Fibroblast of lung (primary cell): Measurements from ENCODE around the gene NACC1. TPM values are rescaled to one million over a fixed set of nuclear protein-coding genes. Genes with fewer than 3 reads are reported as not detected.
A peak's percentile ranks its signal among the peaks of the same experiment; 100 is the strongest.

Source experiments
- DNase-seq, 2 donors: peaks; one replicate each; pipeline versions ENCODE4 v3.0.0 to v3.0.0-alpha.2; 2010; ENCODE audit warnings: low read depth in 2 of 2
- H2AFZ ChIP-seq: 2 replicates; pipeline ENCODE4 v1.5.1; 2012; ENCODE audit warnings: low read length, control low read depth, inconsistent platforms
- H3K27ac ChIP-seq: 2 replicates; pipeline ENCODE4 v1.5.1; 2011; ENCODE audit warnings: low read length, control low read depth; ENCODE audit not compliant: insufficient read depth
- H3K27me3 ChIP-seq: 2 replicates; pipeline ENCODE4 v1.5.1; 2011; ENCODE audit warnings: mild to moderate bottlenecking, low read length; ENCODE audit not compliant: control insufficient read depth, insufficient read depth
- H3K36me3 ChIP-seq: 2 replicates; pipeline ENCODE4 v1.5.1; 2011; ENCODE audit warnings: low read length; ENCODE audit not compliant: control insufficient read depth, insufficient read depth
- H3K4me1 ChIP-seq: 2 replicates; pipeline ENCODE4 v1.5.1; 2011; ENCODE audit warnings: low read length; ENCODE audit not compliant: control insufficient read depth, insufficient read depth; ENCODE audit errors: extremely low read depth
- H3K4me2 ChIP-seq: 2 replicates; pipeline ENCODE4 v1.5.1; 2011; ENCODE audit warnings: low read length, control low read depth; ENCODE audit not compliant: insufficient read depth; ENCODE audit errors: extremely low read depth
- H3K4me3 ChIP-seq, 4 experiments: fragments of 200-600 bp in 1 of 4; sonication (generic) in 1 of 4; replicated peaks in 1 of 4; 2 replicates each; pipeline ENCODE4 v1.5.1; 2011 to 2016; ENCODE audit warnings: low read length in 4 of 4, low read depth in 3 of 4, mild to moderate bottlenecking in 3 of 4, control low read depth in 2 of 4, inconsistent platforms in 1 of 4, mixed read lengths in 1 of 4; ENCODE audit not compliant: insufficient read depth in 1 of 4; ENCODE audit errors: control extremely low read depth in 1 of 4
- H3K79me2 ChIP-seq: 2 replicates; pipeline ENCODE4 v1.5.1; 2012; ENCODE audit warnings: mild to moderate bottlenecking, low read length, inconsistent platforms; ENCODE audit not compliant: control insufficient read depth, insufficient read depth
- H3K9ac ChIP-seq: 2 replicates; pipeline ENCODE4 v1.5.1; 2011; ENCODE audit warnings: mild to moderate bottlenecking, low read length, control low read depth; ENCODE audit not compliant: insufficient read depth
- H3K9me3 ChIP-seq: 2 replicates; pipeline ENCODE4 v1.5.1; 2012; ENCODE audit warnings: low read depth, low read length; ENCODE audit not compliant: control insufficient read depth, insufficient read depth
- H4K20me1 ChIP-seq: 2 replicates; pipeline ENCODE4 v1.5.1; 2011; ENCODE audit warnings: low read length; ENCODE audit not compliant: control insufficient read depth, insufficient read depth; ENCODE audit errors: extremely low read depth
- EZH2 ChIP-seq: IDR thresholded peaks from 2 replicates; pipeline ENCODE4 v1.5.1; 2012; ENCODE audit warnings: low read length, control low read depth, mild to moderate bottlenecking; ENCODE audit errors: missing control alignments
- polyA plus RNA-seq, 2 donors: library from polyadenylated mRNA; depleted of rRNA in 1 of 2; stranded (reverse) in 1 of 2; unstranded in 1 of 2; fragments of >200 nt; gene quantifications; 2 replicates each; pipeline ENCODE4 v1.2.1, GENCODE V29; 2011 to 2012; ENCODE audit warnings: missing spikeins in 1 of 2
- total RNA-seq: library from RNA; depleted of rRNA; stranded (reverse); fragments of >200 nt; gene quantifications from 2 replicates; pipeline ENCODE4 v1.2.1, GENCODE V29; 2014
- TF ChIP-seq, protein P1 (sequence below), 2 donors: IDR thresholded peaks in 1 of 2; conservative IDR thresholded peaks in 1 of 2; 1 replicate in 1 of 2; 2 replicates in 1 of 2; pipeline ENCODE4 v1.5.1; 2011 to 2012; ENCODE audit warnings: low read length in 2 of 2, control low read depth in 1 of 2, inconsistent platforms in 1 of 2, low read depth in 1 of 2, mild to moderate bottlenecking in 1 of 2

Gene NACC1
- total and polyA plus RNA-seq, 2 donors (not counting 1 experiment from before 2014, with no cell fraction given), result 31.9 to 33.5 TPM

DNA sequence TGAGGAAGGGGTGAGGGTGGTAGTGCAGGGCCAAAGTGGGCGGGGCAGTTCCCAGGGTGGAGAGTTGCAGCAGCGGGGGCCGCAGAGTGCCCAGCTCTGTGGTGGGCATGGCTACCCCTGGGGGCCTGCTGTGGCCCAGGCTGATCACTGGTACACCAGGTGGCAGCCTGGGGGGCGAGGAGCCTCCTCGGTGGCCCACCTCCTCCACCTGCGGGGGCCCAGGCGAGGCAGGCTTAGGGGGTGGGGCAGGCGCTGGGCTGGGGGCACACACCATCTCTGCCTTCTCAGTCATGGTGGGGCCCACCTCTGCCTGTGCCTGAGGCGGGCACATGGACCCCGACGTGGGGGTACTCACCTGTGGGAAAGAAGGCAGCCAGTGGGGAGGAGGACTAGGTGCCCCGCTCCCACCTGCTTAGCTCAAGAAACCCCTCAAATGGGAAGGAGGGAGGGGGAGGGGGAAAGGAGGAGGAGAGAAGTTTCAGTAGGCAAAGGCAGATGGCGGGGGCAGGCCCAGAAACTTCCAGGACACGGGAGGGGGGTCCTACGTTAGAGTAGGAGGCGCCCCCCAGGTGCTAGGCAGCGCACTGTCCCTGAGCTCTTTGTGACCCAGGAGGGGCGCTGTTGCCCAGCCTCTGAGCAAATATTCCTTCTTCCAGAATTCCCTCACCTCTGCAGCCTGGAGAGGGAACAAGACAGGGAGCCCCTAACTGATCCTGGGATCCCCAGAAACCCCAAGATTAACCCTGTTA lies 17.0 kb upstream of the NACC1 start:
- H3K4me2 ChIP-seq, result no peak overlapping the region
- H3K9ac ChIP-seq, result no peak overlapping the region
- peaks cover 1% of the 10 kb centered on the region for H3K79me2 ChIP-seq
- H3K9me3 ChIP-seq, result no peaks in the 10 kb centered on the region
- H4K20me1 ChIP-seq, result no peaks in the 10 kb centered on the region
- H3K4me3 ChIP-seq, result no peak overlapping the region
- H2AFZ ChIP-seq, result no peak overlapping the region
- no peaks in the 10 kb centered on the region for H3K27me3 ChIP-seq
- H3K4me1 ChIP-seq, result peaks cover 3% of the 10 kb centered on the region
- TF ChIP-seq, protein P1, sequence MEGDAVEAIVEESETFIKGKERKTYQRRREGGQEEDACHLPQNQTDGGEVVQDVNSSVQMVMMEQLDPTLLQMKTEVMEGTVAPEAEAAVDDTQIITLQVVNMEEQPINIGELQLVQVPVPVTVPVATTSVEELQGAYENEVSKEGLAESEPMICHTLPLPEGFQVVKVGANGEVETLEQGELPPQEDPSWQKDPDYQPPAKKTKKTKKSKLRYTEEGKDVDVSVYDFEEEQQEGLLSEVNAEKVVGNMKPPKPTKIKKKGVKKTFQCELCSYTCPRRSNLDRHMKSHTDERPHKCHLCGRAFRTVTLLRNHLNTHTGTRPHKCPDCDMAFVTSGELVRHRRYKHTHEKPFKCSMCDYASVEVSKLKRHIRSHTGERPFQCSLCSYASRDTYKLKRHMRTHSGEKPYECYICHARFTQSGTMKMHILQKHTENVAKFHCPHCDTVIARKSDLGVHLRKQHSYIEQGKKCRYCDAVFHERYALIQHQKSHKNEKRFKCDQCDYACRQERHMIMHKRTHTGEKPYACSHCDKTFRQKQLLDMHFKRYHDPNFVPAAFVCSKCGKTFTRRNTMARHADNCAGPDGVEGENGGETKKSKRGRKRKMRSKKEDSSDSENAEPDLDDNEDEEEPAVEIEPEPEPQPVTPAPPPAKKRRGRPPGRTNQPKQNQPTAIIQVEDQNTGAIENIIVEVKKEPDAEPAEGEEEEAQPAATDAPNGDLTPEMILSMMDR (conservative IDR thresholded peaks at IDR 0.05 in 1 of 2, IDR thresholded peaks at IDR 0.05 in 1 of 2; ENCODE audit: low read depth in 1 of 2, low read length in 2 of 2), result peak in 1 of 2 donors; percentile 19
- TF ChIP-seq EZH2, result no peak
- H3K36me3 ChIP-seq, result peaks cover 15% of the 10 kb centered on the region
- H3K27ac ChIP-seq, result no peak overlapping the region
- no peak for DNase-seq

- no peak overlapping the region for H3K4me3 ChIP-seq
- H3K4me1 ChIP-seq, result peaks cover 3% of the 10 kb centered on the region
- DNase-seq, result no peak
- H3K9me3 ChIP-seq, result no peaks in the 10 kb centered on the region
- peaks cover 15% of the 10 kb centered on the region for H3K36me3 ChIP-seq
- H3K27me3 ChIP-seq, result no peaks in the 10 kb centered on the region
- no peak overlapping the region for H2AFZ ChIP-seq
- H3K27ac ChIP-seq, result no peak overlapping the region
- no peaks in the 10 kb centered on the region for H4K20me1 ChIP-seq
- H3K9ac ChIP-seq, result no peak overlapping the region
- no peak for TF ChIP-seq EZH2
- TF ChIP-seq, protein P1 (conservative IDR thresholded peaks at IDR 0.05 in 1 of 2, IDR thresholded peaks at IDR 0.05 in 1 of 2; ENCODE audit: low read depth in 1 of 2, low read length in 2 of 2), result no peak
- H3K79me2 ChIP-seq, result peaks cover 1% of the 10 kb centered on the region
- peak overlapping the region; percentile 17 for H3K4me2 ChIP-seq
Measured at GRCh38 chr19:13101590-13102415, 16.3 kb upstream of the NACC1 start.

GRCh38 chr19:13102416-13102665 lies 15.7 kb upstream of the NACC1 start:
- no peak for DNase-seq
- H3K4me3 ChIP-seq, result peak overlapping the region in 1 of 4 experiments; percentile 10
- H3K9me3 ChIP-seq, result no peaks in the 10 kb centered on the region
- H3K4me2 ChIP-seq, result peak overlapping the region; percentile 17
- peaks cover 1% of the 10 kb centered on the region for H3K79me2 ChIP-seq
- no peak overlapping the region for H2AFZ ChIP-seq
- peaks cover 3% of the 10 kb centered on the region for H3K4me1 ChIP-seq
- H3K27ac ChIP-seq, result peak overlapping the region; percentile 31
- H3K9ac ChIP-seq, result peak overlapping the region; percentile 26
- H4K20me1 ChIP-seq, result no peaks in the 10 kb centered on the region
- H3K36me3 ChIP-seq, result peaks cover 17% of the 10 kb centered on the region
- TF ChIP-seq, protein P1 (conservative IDR thresholded peaks at IDR 0.05 in 1 of 2, IDR thresholded peaks at IDR 0.05 in 1 of 2; ENCODE audit: low read depth in 1 of 2, low read length in 2 of 2), result no peak
- TF ChIP-seq EZH2, result no peak
- H3K27me3 ChIP-seq, result no peaks in the 10 kb centered on the region
